ENCODE results near the gene UBASH3B.
"Not testable (repeated sequence)": the region's sequence is repeated elsewhere in the genome, so short reads cannot be mapped to it uniquely, and the experiment has no call there.

The UBASH3B gene

DNA sequence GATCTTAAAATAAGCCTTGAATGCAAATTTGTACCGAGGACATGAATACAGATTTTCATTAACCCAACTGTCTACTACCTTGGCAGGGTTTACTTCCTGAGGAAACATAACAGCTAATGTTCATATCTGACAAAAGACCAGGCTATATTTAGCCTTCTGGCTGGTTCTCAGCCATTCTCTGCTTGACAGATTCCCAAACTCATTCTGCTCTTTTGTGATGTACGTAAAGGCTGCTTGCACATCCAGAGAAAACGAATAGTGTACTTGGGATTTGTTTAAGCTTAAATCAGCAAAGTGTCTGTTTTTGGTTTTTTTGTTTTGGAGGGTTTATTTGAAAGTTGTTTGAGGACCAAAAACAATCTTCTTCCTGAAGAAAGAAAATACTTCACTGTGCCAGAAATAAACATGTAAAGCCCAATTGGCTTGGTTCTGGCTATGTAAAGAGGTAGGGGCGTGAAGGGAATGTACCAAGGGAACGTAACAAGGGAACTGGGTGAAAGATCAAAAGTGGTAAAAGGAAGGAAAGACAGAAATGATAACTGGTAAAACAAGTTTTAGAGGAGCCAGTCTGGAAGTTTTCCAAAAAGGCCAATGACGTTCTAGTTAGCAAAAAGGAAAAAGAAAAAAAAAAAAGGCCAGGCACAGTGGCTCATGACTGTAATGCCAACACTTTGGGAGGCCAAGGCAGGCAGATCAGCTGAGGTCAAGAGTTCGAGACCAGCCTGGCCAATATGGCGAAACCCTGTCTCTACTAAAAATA is 161.4 kb downstream of the UBASH3B start:
- in situ Hi-C loops (cut with HindIII; ENCODE audit: low sequenced_read_pairs) = no loop called here
- DNase-seq (ENCODE audit: low read depth) = no peak
- H3K4me3 ChIP-seq (ENCODE audit: low read depth, low read length) = no peak overlapping the region
- TF ChIP-seq, protein P1, sequence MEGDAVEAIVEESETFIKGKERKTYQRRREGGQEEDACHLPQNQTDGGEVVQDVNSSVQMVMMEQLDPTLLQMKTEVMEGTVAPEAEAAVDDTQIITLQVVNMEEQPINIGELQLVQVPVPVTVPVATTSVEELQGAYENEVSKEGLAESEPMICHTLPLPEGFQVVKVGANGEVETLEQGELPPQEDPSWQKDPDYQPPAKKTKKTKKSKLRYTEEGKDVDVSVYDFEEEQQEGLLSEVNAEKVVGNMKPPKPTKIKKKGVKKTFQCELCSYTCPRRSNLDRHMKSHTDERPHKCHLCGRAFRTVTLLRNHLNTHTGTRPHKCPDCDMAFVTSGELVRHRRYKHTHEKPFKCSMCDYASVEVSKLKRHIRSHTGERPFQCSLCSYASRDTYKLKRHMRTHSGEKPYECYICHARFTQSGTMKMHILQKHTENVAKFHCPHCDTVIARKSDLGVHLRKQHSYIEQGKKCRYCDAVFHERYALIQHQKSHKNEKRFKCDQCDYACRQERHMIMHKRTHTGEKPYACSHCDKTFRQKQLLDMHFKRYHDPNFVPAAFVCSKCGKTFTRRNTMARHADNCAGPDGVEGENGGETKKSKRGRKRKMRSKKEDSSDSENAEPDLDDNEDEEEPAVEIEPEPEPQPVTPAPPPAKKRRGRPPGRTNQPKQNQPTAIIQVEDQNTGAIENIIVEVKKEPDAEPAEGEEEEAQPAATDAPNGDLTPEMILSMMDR (IDR thresholded peaks at IDR 0.05; ENCODE audit: low read depth, low read length, missing control alignments) = no peak

DNA sequence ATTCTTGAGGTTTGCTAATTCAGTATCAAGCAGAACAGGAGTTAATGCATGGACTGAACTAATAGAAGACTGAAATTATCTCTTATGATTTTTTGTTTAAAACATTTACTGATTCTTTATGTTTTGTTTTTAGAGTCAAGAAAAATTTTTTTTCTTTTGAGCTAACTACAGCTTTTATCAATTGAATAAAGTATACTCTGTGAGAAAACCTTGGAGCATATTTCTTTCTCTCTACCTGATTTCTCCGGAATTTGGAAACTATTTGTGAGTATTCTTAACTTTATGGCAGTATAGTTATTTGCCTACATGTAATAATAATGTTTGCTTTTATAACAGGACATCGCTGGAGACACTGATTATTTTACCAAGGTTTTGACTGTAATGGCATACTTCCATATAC is 164.6 kb downstream of the UBASH3B start:
- no peak for DNase-seq (ENCODE audit: low read depth)
- in situ Hi-C loops (cut with HindIII; ENCODE audit: low sequenced_read_pairs) = no loop called here
- TF ChIP-seq, protein P1 (IDR thresholded peaks at IDR 0.05; ENCODE audit: low read depth, low read length, missing control alignments) = no peak

DNA sequence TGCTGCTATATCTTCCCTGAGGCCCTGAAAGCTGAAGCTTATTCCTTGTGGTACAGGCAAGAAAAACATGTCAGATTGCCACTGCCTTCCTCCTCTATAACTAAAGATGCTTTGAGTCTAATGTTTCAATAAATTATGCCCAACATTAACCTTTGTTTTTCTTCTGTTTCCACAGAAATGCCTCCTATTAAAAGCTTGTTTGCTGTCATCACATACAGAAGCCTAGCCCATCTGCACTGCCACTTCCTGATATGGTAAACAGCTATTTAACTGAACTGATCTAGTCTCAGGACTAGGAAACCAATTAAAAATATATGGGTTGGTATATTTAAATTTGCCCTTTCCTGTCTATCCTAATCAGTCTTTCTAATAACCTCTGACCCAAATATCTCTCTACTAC is 165.6 kb downstream of the UBASH3B start:
- TF ChIP-seq, protein P1 (IDR thresholded peaks at IDR 0.05; ENCODE audit: low read depth, low read length, missing control alignments) = no peak
- no peak overlapping the region for H3K4me3 ChIP-seq (ENCODE audit: low read depth, low read length)
- in situ Hi-C loops (cut with HindIII; ENCODE audit: low sequenced_read_pairs) = no loop called here
- DNase-seq (ENCODE audit: low read depth) = no peak

More for the DNA sequence above, 164.6 kb downstream of the UBASH3B start:
- H3K4me3 ChIP-seq (ENCODE audit: low read depth, low read length) = no peak overlapping the region

DNA sequence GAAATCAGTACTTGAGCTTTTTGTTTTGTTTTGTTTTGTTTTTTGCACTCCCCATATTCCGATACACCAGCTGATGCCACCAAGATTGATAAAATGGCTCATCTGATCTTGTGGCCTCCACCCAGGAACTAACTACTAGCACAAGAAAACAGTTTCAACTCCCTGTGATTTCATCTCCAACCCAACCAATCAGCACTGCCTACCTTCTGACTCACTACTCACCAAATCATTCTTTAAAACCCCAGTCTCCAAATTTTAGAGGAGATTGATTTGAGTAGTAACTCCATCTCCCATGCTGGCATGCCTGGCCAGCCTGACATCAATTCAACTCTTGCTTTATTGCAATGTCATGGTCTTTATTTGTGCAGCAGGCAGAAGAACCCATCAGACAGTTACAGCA is 166.7 kb downstream of the UBASH3B start:
- TF ChIP-seq, protein P1 (IDR thresholded peaks at IDR 0.05; ENCODE audit: low read depth, low read length, missing control alignments) = no peak
- in situ Hi-C loops (cut with HindIII; ENCODE audit: low sequenced_read_pairs) = no loop called here
- no peak for DNase-seq (ENCODE audit: low read depth)
- H3K4me3 ChIP-seq (ENCODE audit: low read depth, low read length) = no peak overlapping the region

DNA sequence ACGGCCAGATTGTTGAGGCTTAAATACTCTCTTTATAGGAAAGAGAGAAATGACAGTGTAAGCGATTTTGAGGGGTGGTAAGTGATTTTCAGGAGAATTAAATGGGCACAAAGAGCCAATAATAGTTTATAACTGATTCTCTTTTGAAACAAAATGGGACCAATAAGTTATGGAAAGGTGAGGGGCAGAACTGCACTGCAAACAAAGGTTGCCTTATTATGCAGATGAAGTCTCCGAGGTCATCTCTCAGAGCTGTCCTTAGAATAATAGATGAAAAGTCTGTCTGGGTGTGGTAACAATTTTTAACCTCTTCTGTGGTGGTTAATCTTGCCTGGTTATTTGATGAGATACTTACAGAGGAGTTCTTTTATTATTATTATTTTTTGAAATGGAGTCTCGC is 168.0 kb downstream of the UBASH3B start:
- TF ChIP-seq, protein P1 (IDR thresholded peaks at IDR 0.05; ENCODE audit: low read depth, low read length, missing control alignments) = no peak
- no peak overlapping the region for H3K4me3 ChIP-seq (ENCODE audit: low read depth, low read length)
- no peak for DNase-seq (ENCODE audit: low read depth)
- in situ Hi-C loops (cut with HindIII; ENCODE audit: low sequenced_read_pairs) = no loop called here

DNA sequence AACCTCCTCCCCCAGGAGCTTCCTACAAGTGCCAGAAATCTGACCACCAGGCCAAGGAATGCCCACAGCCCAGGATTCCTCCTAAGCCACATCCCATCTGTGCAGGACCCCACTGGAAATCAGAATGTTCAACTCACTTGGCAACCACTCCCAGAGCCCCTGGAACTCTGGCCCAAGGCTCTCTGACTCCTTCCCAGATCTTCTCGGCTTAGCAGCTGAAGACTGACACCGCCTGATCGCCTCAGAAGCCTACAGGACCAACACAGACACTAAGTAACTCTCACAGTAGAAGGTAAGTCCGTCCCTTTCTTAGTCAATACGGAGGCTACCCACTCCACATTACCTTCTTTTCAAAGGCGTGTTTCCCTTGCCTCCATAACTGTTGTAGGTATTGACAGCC is 173.8 kb downstream of the UBASH3B start:
- in situ Hi-C loops (cut with HindIII; ENCODE audit: low sequenced_read_pairs); H3K4me3 ChIP-seq (ENCODE audit: low read depth, low read length): not testable (repeated sequence)
- peak; percentile 55 for DNase-seq (ENCODE audit: low read depth)

DNA sequence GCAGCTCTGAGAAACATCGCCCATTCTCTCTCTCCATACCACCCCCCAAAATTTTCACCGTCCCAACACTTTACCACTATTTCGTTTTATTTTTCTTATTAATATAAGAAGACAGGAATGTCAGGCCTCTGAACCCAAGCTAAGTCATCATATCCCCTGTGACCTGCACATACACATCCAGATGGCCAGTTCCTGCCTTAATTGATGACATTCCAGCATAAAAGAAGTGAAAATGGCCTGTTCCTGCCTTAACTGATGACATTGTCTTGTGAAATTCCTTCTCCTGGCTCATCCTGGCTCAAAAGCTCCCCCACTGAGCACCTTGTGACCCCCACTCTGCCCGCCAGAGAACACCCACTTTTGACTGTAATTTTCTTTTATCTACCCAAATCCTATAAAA is 176.8 kb downstream of the UBASH3B start:
- in situ Hi-C loops (cut with HindIII; ENCODE audit: low sequenced_read_pairs); H3K4me3 ChIP-seq (ENCODE audit: low read depth, low read length): not testable (repeated sequence)

More for the DNA sequence above, 176.8 kb downstream of the UBASH3B start:
- DNase-seq (ENCODE audit: low read depth) = not testable (repeated sequence)
